H9 (cell line): ENCODE results near the gene DDX1. TPM values are rescaled to one million over a fixed set of nuclear protein-coding genes. Genes with fewer than 3 reads are reported as not detected.

Source experiments
- DNase-seq: peaks from one replicate; pipeline ENCODE4 v3.0.0-alpha.2; 2017
- H2AFZ ChIP-seq: one replicate; pipeline ENCODE4 v1.6.1; 2013; ENCODE audit warnings: mild to moderate bottlenecking, low read length, control low read depth, moderate library complexity
- H2AK5ac ChIP-seq: 2 replicates; pipeline ENCODE4 v1.6.1; 2013; ENCODE audit warnings: low read length, control low read depth, mixed read lengths; ENCODE audit not compliant: insufficient read length
- H2BK120ac ChIP-seq: one replicate; pipeline ENCODE4 v1.6.1; 2013; ENCODE audit warnings: low read depth, mild to moderate bottlenecking, low read length, control low read depth, inconsistent platforms; ENCODE audit not compliant: poor library complexity, severe bottlenecking
- H2BK12ac ChIP-seq: 2 replicates; pipeline ENCODE4 v1.6.1; 2013; ENCODE audit warnings: low read length, control low read depth, mixed read lengths, low read depth; ENCODE audit not compliant: insufficient read length
- H2BK15ac ChIP-seq: 2 replicates; pipeline ENCODE4 v1.6.1; 2013; ENCODE audit warnings: low read depth, low read length, control low read depth
- H2BK20ac ChIP-seq: one replicate; pipeline ENCODE4 v1.6.1; 2013; ENCODE audit warnings: low read depth, mild to moderate bottlenecking, low read length, control low read depth, inconsistent platforms; ENCODE audit not compliant: poor library complexity, severe bottlenecking
- H2BK5ac ChIP-seq: 2 replicates; pipeline ENCODE4 v1.6.1; 2013; ENCODE audit warnings: low read length, control low read depth, mixed read lengths; ENCODE audit not compliant: insufficient read length
- H3K14ac ChIP-seq: 2 replicates; pipeline ENCODE4 v1.6.1; 2013; ENCODE audit warnings: low read length, control low read depth; ENCODE audit not compliant: insufficient read depth
- H3K18ac ChIP-seq: 2 replicates; pipeline ENCODE4 v1.6.1; 2013; ENCODE audit warnings: low read depth, mild to moderate bottlenecking, mixed read lengths, low read length, control low read depth; ENCODE audit not compliant: insufficient read length
- H3K23ac ChIP-seq: 2 replicates; pipeline ENCODE4 v1.6.1; 2013; ENCODE audit warnings: low read length, control low read depth, mixed read lengths, low read depth; ENCODE audit not compliant: insufficient read length
- H3K23me2 ChIP-seq: 2 replicates; pipeline ENCODE4 v1.6.1; 2013; ENCODE audit warnings: low read depth, mild to moderate bottlenecking, mixed read lengths, low read length, control low read depth; ENCODE audit not compliant: insufficient read length, poor library complexity, severe bottlenecking
- H3K27ac ChIP-seq: 2 replicates; pipeline ENCODE4 v1.5.1; 2013; ENCODE audit warnings: low read length, control low read depth, mixed read lengths, low read depth; ENCODE audit not compliant: insufficient read length
- H3K27me3 ChIP-seq: 2 replicates; pipeline ENCODE4 v1.6.1; 2013; ENCODE audit warnings: low read length, control low read depth, inconsistent platforms; ENCODE audit not compliant: insufficient read depth
- H3K4ac ChIP-seq: 2 replicates; pipeline ENCODE4 v1.6.1; 2013; ENCODE audit warnings: low read depth, mild to moderate bottlenecking, control low read depth, inconsistent platforms, low read length, moderate library complexity
- H3K4me1 ChIP-seq: 2 replicates; pipeline ENCODE4 v1.6.1; 2013; ENCODE audit warnings: low read length, control low read depth, inconsistent platforms; ENCODE audit not compliant: insufficient read depth
- H3K4me2 ChIP-seq: 2 replicates; pipeline ENCODE4 v1.6.1; 2013; ENCODE audit warnings: low read length, control low read depth, mixed read lengths; ENCODE audit not compliant: insufficient read length, insufficient read depth
- H3K56ac ChIP-seq: 2 replicates; pipeline ENCODE4 v1.6.1; 2013; ENCODE audit warnings: low read depth, mild to moderate bottlenecking, mixed read lengths, low read length, control low read depth; ENCODE audit not compliant: insufficient read length
- H3K79me1 ChIP-seq: 2 replicates; pipeline ENCODE4 v1.6.1; 2013; ENCODE audit warnings: low read depth, mild to moderate bottlenecking, moderate library complexity, low read length, control low read depth, inconsistent platforms; ENCODE audit not compliant: insufficient read depth, poor library complexity, severe bottlenecking
- H3K79me2 ChIP-seq: 2 replicates; pipeline ENCODE4 v1.6.1; 2013; ENCODE audit warnings: low read length, control low read depth, inconsistent platforms; ENCODE audit not compliant: insufficient read depth
- H3K9ac ChIP-seq: 2 replicates; pipeline ENCODE4 v1.6.1; 2013; ENCODE audit warnings: low read length, control low read depth, mixed read lengths; ENCODE audit not compliant: insufficient read length; ENCODE audit errors: extremely low read depth
- H3K9me3 ChIP-seq: one replicate; pipeline ENCODE4 v1.6.1; 2013; ENCODE audit warnings: low read depth, low read length, inconsistent platforms; ENCODE audit not compliant: control insufficient read depth
- H3T11ph ChIP-seq: one replicate; pipeline ENCODE4 v1.6.1; 2013; ENCODE audit warnings: mild to moderate bottlenecking, low read length, control low read depth, inconsistent platforms
- H4K20me1 ChIP-seq: one replicate; pipeline ENCODE4 v1.6.1; 2013; ENCODE audit not compliant: control insufficient read depth, insufficient read length, insufficient read depth
- H4K5ac ChIP-seq: 2 replicates; pipeline ENCODE4 v1.6.1; 2013; ENCODE audit warnings: low read depth, mild to moderate bottlenecking, mixed read lengths, low read length, control low read depth; ENCODE audit not compliant: insufficient read length
- H4K8ac ChIP-seq: replicated peaks from 2 replicates; pipeline ENCODE4 v1.6.1; 2013; ENCODE audit warnings: low read length, control low read depth, mixed read lengths, low read depth; ENCODE audit not compliant: insufficient read length
- H4K91ac ChIP-seq: 2 replicates; pipeline ENCODE4 v1.6.1; 2013; ENCODE audit warnings: low read depth, mild to moderate bottlenecking, moderate library complexity, mixed read lengths, low read length, control low read depth; ENCODE audit not compliant: insufficient read length
- H3K27ac Mint-ChIP-seq, 3 experiments: 2 replicates in 2 of 3; 3 replicates in 1 of 3; pipeline ENCODE4 v1.8.0; 2020 to 2021; ENCODE audit warnings: mixed read lengths in 3 of 3, mild to moderate bottlenecking in 1 of 3, moderate library complexity in 1 of 3
- H3K27me3 Mint-ChIP-seq: 2 replicates; pipeline ENCODE4 v1.8.0; 2021; ENCODE audit warnings: low read depth, mild to moderate bottlenecking, moderate library complexity, mixed read lengths
- H3K36me3 Mint-ChIP-seq, 3 experiments: 2 replicates in 2 of 3; 3 replicates in 1 of 3; pipeline ENCODE4 v1.8.0; 2020 to 2021; ENCODE audit warnings: low read depth in 3 of 3, mixed read lengths in 3 of 3; ENCODE audit not compliant: insufficient read depth in 1 of 3
- H3K4me1 Mint-ChIP-seq, 2 experiments: 2 replicates each; pipeline ENCODE4 v1.8.0; 2020; ENCODE audit warnings: mixed read lengths in 2 of 2
- H3K4me3 Mint-ChIP-seq, 2 experiments: 2 replicates in 1 of 2; 3 replicates in 1 of 2; pipeline ENCODE4 v1.8.0; 2020 to 2021; ENCODE audit warnings: mild to moderate bottlenecking in 2 of 2, mixed read lengths in 2 of 2, moderate library complexity in 1 of 2
- H3K9me3 Mint-ChIP-seq, 2 experiments: 2 replicates in 1 of 2; 3 replicates in 1 of 2; pipeline ENCODE4 v1.8.0; 2020; ENCODE audit warnings: mild to moderate bottlenecking in 2 of 2, mixed read lengths in 2 of 2, moderate library complexity in 1 of 2
- WGBS: extraction: QIAGEN DNeasy Blood & Tissue Kit; methylation state at CpG from one replicate; pipeline ENCODE4 v1.1.7; 2013; ENCODE audit warnings: missing lambda C conversion rate, low lambda C conversion rate, mixed read lengths; ENCODE audit not compliant: insufficient read length; ENCODE audit errors: extremely low coverage; 5-methylcytosine and 5-hydroxymethylcytosine counted together
- total RNA-seq: library from RNA; stranded (reverse); gene quantifications from 2 replicates; pipeline ENCODE4 v1.2.1, GENCODE V29; 2021
- TF ChIP-seq, protein P1 (sequence below): fragments of 200-600 bp; sonication (generic); conservative IDR thresholded peaks from 3 replicates; pipeline ENCODE4 v1.8.0; 2021; ENCODE audit warnings: antibody characterized with exemption, mild to moderate bottlenecking

The DDX1 gene
- total RNA-seq, 1 experiment from 2014 or later: 120 TPM

DNA sequence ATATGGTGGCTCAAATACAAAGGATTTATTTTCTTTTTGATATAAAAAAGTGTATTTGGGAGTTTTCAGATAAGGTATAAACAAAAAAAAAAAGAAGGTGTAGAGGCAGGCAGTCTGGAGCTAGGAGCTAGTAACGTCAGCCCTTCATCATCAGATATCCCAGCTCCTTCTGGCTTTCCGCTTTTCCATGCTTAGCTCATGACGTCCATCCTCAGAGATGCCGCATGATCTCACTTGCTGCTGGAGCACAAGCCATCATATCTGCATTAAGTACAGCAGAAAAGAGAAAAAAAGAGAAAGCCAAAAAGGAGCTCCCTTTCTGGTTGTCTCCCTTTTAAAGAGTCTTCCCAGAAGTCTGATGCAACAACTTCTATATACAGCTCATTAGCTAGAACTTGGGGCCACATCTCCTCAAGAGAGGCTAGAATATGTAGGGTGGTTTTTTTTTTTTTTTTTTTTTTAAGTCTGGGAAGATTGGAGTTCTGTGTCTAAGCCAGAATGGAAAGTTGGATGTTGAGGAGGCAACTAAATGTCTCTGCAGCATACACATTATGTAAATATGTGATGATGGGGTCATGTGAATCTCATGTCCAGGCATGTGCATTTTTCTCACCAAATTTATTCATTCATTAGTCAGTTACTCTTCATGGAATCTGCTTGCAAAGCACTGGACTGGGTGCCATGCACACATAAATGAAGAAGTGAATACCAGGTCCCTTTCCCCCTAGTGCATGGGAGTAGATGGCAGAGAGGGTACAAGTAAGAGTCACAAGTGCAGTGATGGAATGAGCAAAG lies 52.3 kb downstream of the DDX1 start:
- H3K9me3 Mint-ChIP-seq: peaks cover 0 to 5% of the 10 kb centered on the region in 2 experiments; a peak in 3 of 5 replicates

More for the DNA sequence above, 52.3 kb downstream of the DDX1 start:
- peaks cover 0 to 4% of the 10 kb centered on the region in 2 experiments; a peak in 3 of 4 replicates for H3K4me1 Mint-ChIP-seq
- no peak overlapping the region for H3K23ac ChIP-seq
- no peak overlapping the region for H4K8ac ChIP-seq
- DNase-seq: no peak
- H3K27me3 Mint-ChIP-seq: peaks cover 1% of the 10 kb centered on the region; the same call in 1 of the 2 replicates
- H4K5ac ChIP-seq: no peak overlapping the region
- H2BK120ac ChIP-seq: no peak overlapping the region
- H2BK20ac ChIP-seq: no peak overlapping the region
- no peak overlapping the region for H2BK12ac ChIP-seq
- no peak overlapping the region for H3K4ac ChIP-seq
- H4K20me1 ChIP-seq: no peaks in the 10 kb centered on the region
- TF ChIP-seq, protein P1, sequence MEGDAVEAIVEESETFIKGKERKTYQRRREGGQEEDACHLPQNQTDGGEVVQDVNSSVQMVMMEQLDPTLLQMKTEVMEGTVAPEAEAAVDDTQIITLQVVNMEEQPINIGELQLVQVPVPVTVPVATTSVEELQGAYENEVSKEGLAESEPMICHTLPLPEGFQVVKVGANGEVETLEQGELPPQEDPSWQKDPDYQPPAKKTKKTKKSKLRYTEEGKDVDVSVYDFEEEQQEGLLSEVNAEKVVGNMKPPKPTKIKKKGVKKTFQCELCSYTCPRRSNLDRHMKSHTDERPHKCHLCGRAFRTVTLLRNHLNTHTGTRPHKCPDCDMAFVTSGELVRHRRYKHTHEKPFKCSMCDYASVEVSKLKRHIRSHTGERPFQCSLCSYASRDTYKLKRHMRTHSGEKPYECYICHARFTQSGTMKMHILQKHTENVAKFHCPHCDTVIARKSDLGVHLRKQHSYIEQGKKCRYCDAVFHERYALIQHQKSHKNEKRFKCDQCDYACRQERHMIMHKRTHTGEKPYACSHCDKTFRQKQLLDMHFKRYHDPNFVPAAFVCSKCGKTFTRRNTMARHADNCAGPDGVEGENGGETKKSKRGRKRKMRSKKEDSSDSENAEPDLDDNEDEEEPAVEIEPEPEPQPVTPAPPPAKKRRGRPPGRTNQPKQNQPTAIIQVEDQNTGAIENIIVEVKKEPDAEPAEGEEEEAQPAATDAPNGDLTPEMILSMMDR: no peak
- no peaks in the 10 kb centered on the region for H3K79me1 ChIP-seq
- no peak overlapping the region for H2BK5ac ChIP-seq
- no peak overlapping the region for H3K14ac ChIP-seq
- no peaks in the 10 kb centered on the region for H3K27me3 ChIP-seq
- H4K91ac ChIP-seq: no peak overlapping the region
- H3K36me3 Mint-ChIP-seq: peaks cover 8 to 15% (median 11%) of the 10 kb centered on the region in 3 experiments; a peak in 6 of 7 replicates
- no peak overlapping the region for H3T11ph ChIP-seq
- H2BK15ac ChIP-seq: no peak overlapping the region
- no peaks in the 10 kb centered on the region for H3K4me1 ChIP-seq
- H3K4me3 Mint-ChIP-seq: no peak overlapping the region
- H3K9ac ChIP-seq: no peak overlapping the region
- H2AFZ ChIP-seq: no peak overlapping the region
- H3K4me2 ChIP-seq: no peak overlapping the region
- no peaks in the 10 kb centered on the region for H3K79me2 ChIP-seq
- H3K27ac Mint-ChIP-seq: no peak overlapping the region
- no CpG with 5 or more reads among the region's 4 CpGs for WGBS
- H3K9me3 ChIP-seq: no peaks in the 10 kb centered on the region
- H3K18ac ChIP-seq: no peak overlapping the region
- H2AK5ac ChIP-seq: no peak overlapping the region
- H3K56ac ChIP-seq: no peak overlapping the region
- H3K23me2 ChIP-seq: no peaks in the 10 kb centered on the region
- H3K27ac ChIP-seq: no peak overlapping the region
